HG02798 (cell line): ENCODE results near the gene CBFA2T3.

Experiments used
- ATAC-seq: cut with Tn5 transposase; IDR thresholded peaks from one replicate; pipeline ENCODE4 v1.9.1; 2021; ENCODE audit warnings: mild to moderate bottlenecking; ENCODE audit not compliant: unreplicated experiment, poor library complexity

CBFA2T3 gene

GRCh38 chr16:88943131-88943664 lies 33.8 kb downstream of the CBFA2T3 start:
- no peak for ATAC-seq

- ATAC-seq, result peak; percentile 55
Measured at GRCh38 chr16:88941913-88942909, 34.8 kb downstream of the CBFA2T3 start.

DNA sequence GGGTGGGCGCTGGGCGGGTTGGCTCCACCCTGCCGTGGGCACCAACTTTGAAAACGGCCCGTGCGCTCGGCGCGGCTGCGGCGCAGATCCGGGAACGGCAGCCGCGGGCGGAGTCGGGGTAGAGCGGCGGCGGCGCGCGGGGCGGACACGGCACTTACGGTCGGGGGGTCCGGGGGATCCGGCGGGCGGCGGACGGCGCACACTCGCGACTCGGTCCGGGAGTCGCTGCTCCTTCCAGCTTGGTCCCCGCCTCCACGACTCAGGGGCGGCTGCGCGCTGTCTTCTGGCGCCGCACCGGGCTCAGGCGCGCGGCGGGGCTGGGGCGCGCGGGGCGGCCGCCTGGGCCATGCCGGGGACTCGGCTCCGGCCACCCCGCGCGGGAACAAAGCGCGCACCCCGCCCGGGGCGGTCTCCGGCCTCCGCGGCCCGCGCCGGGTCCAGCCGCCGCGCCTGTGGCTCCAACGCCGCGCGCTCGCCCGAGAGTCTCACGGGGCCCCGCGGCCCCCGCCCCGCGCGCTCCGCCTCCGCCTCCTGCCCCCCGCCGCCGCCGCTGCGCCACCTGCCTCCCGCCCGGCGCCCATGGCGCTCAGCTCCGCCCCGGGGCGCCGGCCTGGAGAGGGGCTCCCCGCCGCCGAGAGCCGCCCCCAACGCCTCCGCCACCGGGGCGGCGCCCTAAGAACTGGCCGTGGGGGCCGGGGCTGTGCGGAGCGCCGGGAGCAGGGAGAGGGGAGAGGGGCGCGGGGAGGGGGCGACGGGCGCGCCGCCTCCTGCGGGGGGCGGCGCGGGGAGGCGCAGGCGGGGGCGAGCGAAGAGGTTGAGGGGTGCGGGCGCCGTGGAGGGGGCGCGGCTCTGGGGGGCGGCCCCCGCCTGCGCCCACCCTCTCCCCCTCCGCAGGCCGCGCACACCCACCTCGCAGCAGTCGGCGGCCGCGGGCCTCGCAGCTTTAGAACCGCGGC lies 35.9 kb downstream of the CBFA2T3 start:
- ATAC-seq, result peak; percentile 28

DNA sequence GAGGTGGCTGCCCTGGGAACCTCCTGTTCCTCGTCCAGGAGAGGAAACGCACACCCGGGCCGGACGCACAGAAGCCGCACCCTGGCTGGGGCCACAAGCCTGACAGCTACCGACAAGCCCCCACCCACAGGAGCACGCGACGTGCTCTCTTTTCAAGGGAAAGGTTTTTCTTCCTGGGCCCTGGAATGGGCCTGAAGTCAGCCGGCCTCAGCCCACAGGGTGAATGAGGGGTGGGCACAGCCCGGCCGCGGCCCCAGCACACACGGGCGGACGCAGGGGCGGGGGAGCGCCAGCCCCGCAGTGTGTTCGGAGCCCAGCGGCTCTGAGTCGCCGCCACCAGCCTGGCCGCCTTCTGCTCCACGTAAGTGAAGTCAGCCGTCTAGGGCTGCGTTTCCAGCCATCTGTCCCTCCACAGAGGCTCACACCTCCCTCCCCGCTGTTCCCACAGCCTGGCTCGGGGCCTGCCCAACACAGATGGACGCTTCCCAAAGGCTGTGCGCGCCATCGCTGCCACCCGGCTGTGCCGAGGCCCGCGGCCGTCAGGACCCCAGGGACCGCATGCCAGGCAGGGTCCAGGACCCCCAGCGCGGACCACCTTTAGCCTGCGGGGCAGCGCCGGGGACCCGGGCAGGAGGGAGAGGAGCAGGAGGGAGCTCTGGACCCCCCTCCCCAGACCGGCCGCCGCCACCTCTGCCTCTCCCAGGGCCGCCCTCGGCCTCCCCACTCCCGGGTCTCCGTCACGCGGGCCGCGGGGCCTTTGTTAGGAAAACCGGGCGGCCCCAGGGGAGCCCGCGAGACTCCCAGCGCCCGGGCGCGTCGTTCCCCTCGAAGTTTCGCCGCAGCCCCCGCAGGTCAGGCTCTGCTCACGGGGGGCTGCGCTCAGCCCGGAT lies 36.8 kb downstream of the CBFA2T3 start:
- no peak for ATAC-seq

DNA sequence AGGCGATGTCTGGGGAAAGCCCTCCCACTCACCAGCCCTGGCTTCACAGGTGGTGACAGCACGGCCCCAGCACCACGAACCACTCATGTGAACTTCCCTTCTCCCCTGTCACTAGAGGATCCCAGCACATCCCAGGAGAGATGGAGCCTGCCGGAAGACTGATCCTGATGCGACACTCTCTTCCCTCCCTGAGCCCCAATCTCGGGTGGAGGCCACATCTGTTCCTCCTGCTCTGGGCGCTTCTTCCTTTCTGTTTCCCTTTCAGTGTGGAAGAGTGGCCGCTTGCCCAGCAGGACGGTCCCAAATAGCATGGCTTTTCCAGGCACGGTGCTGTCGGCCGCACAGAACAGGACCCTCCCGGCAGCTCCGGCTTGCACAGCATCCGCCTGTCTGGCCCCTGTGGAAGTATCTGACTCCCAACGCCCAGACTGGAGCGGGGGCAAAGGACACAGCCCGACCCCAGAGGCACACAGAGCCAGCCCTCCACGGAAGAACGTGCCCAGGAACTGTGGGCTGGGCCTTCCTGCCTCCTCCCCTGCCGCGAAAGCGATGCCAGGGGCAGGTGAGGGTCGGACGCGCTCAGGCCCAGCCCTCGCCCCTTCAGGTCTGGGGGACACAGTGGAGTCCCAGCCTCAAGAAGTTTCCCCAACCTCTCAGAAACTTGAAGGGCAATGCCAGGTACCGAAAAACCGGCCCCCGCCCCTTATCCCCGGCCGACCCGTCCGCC lies 37.6 kb downstream of the CBFA2T3 start:
- ATAC-seq, result no peak

DNA sequence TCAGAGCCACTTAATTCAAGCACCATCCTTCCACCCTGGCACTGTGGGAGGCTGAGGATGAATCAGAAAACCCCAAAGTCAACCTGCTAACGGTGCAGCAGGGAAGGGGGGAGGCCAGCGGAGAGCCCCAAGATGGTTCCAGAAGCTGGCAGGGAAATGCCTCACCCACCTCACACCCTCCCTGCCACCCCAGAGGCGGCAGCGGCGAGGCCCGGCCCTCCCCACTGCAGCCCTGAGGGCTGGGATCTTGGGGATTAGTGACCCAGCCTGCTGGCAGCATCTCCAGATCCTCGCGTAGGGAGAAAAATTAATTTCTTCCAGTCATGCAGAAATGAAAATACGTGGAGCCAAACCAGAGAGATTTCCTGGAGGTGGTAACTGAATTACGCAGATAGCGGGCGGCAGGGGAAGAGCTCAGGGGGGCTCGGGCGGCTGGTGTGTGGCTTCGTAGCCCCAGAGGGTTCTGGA lies 38.2 kb downstream of the CBFA2T3 start:
- ATAC-seq, result no peak

- ATAC-seq, result no peak
Measured at GRCh38 chr16:88938119-88938776, 38.8 kb downstream of the CBFA2T3 start.

DNA sequence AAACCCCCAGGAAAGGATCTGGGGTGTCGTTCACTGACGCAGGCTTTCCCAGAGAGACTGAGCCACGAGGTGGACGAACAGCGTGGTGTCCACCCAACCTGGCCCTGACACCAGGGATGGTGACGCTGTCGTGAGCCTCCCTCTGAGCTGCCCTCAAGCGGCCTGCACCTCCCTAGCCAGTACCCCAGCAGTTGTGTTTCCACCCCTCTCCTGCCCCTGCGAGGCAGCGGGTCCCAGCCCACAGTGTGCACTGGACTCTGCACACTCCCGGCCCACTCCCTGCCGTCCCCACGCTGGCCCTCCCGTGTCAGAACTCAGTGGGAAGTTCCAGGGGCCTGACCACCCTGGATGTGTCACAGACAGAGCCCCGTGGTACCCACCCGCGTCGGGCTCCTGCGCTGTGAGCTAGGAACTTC lies 39.8 kb downstream of the CBFA2T3 start:
- ATAC-seq, result no peak

- ATAC-seq, result no peak
Measured at GRCh38 chr16:88936556-88937205, 40.3 kb downstream of the CBFA2T3 start.

- ATAC-seq, result no peak
Measured at GRCh38 chr16:88936008-88936555, 40.9 kb downstream of the CBFA2T3 start.

DNA sequence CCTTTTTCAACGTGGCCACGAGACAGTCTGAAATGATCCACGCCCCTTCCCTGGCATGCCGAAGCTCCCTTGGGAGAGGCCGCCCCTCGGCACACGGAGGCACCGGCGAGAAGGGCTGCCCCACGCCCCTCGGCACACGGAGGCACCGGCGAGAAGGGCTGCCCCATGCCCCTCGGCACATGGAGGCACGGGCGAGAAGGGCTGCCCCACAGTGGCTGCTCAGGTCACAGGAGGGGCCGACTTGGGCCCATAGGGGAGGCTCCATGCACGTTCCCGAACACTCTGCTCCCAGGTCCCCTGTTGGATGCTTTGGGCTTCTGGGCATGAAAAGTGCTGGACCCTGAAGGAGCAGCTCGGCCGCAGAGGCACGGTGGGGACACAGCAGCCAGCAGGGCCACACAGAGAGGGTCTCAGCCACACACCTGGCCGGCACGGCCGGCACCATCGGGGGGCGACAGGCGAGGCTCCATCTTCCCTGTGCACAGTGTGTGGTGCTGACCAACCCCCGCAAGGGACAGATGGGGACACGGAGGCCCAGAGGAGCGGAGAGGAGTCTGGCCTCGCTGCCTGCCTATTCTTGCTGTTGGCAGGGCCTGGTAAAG lies 42.8 kb downstream of the CBFA2T3 start:
- no peak for ATAC-seq

GRCh38 chr16:88932929-88933328 lies 44.1 kb downstream of the CBFA2T3 start:
- ATAC-seq, result no peak

DNA sequence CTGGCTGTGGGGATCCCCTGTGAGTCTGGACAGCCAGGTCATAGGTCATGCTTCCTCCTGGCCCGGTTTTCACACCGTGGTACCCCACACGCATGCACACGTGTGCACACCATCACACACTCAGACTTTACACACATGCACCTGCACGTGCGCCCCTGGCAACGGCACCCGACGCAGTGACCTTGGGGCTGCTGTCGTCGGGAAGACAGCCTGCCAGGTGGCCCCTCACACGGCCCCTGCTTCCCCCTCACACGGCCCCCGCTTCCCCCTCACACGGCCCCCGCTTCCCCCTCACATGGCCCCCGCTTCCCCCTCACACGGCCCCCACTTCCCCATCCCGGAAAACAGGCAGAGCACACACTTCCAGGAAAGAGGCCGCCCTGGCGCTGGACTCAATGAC lies 45.1 kb downstream of the CBFA2T3 start:
- no peak for ATAC-seq

GRCh38 chr16:88931373-88931900 lies 45.6 kb downstream of the CBFA2T3 start:
- no peak for ATAC-seq

DNA sequence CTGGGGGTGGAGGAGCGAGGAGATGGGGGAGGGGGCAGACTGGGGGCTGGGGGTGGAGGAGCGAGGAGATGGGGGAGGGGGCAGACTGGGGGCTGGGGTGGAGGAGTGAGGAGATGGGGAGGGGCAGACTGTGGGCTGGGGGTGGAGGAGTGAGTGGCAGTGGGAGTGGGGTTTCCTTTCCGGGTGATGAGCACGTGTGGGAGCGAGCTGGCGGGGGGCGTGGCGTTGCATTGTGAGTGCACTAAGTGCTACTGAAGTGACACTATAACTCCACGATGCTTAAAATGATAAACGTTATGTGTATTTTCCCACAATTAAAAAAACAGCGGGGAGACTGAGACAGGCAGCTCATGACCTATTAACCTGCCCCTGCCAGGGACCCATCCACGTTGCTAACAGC lies 46.3 kb downstream of the CBFA2T3 start:
- ATAC-seq, result no peak

DNA sequence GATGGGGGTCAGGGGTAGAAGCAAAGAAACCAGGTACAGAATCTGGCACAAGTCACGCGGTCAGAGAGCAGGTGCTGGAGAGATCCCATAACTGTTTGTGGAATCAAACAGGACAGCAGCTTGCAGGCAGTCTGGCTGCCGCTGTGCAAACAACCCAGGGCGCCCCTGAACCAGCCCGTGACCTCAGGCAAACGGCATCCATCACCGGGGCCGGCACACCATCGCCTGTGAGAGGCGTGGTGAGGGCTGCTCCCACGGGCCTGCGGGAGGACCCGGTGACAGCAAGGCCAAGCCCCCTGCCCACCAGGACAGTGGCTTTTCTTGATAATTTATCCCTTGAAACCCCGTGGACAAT lies 47.9 kb downstream of the CBFA2T3 start:
- ATAC-seq, result no peak
